AG20443 (cell line): ENCODE measurements around the gene F2R.
A peak's percentile ranks its signal among the peaks of the same experiment; 100 is the strongest.

Experiments
- DNase-seq: peaks from one replicate; pipeline ENCODE4 v3.0.0; 2012; ENCODE audit warnings: low spot score, mixed read lengths

F2R gene

GRCh38 chr5:76690704-76691466 lies 25.0 kb upstream of the F2R start:
- DNase-seq: peak; percentile 21

GRCh38 chr5:76691467-76692273 lies 24.3 kb upstream of the F2R start:
- DNase-seq: no peak

GRCh38 chr5:76692274-76692540 lies 23.7 kb upstream of the F2R start:
- DNase-seq: no peak

DNA sequence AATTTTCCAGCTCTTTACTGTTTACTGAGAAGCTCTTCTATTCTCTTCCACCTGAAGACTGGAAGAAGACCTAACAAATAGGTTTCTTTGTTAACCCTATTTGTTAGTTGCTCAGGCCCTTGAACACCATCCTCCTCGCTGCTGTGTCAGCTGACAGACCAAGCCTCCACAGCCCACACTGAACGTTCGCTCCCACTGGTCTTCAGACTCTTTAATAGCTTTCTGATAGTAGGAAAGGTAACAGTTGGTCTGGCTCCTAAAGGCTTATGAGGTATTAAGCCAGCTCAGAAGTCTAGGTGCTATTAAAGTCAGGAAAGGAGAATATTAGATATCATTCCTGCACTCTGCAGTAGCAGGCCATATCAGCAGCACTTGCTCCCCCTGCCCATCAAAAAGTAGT lies 23.3 kb upstream of the F2R start:
- no peak for DNase-seq

DNA sequence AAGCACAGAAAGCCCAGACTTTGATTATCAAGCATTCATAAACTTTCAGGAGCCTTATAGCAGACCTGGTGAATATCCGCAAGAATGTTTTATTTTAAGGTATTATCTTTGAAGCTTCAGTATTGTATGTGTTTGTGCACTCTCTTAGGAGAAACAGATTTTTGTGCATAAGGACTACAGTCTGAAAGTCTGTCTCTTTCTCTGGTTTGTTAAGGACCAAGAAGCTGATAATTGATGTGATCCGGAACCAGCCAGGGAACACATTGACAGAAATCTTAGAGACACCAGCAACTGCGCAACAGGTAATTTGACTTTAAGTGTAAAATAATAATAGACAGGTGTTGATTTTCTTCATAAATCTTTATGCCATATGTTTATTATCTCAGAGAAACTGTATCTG lies 22.8 kb upstream of the F2R start:
- DNase-seq: no peak

- no peak for DNase-seq
Measured at GRCh38 chr5:76694317-76694716, 21.6 kb upstream of the F2R start.

DNA sequence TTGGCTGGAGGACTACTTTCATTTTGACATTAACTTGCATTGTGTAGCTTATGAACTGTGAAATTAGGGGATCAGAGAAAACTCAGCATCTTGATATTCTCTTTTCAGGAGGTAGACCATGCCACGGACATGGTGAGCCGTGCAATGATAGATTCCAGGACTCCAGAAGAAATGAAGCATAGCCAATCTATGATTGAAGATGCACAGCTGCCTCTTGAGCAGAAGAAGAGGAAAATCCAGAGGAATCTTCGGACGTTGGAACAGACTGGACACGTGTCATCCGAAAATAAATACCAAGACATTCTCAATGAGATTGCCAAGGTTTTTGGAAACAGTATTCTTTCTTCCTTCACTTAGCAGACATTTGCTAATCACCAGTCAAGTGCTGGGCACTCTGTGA lies 20.6 kb upstream of the F2R start:
- DNase-seq: no peak

DNA sequence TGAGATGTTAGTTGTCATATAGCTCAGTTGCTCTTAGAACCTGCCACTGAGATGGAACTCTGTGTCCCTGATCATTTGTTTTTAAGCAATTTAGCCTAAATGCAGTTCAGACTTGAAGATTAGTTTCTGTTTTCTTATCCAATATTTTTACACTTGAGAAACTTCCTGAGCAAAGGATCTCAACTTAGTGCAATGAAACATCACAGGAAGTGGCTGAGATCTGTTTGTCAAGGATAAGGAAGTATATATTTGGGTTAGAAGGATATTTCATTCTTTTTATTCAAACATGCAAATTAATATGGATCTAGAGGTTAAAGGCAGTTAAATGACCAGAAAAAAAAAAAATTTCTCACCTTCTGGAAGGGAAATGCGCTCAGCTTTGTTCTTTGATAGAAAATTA lies 19.7 kb upstream of the F2R start:
- no peak for DNase-seq

DNA sequence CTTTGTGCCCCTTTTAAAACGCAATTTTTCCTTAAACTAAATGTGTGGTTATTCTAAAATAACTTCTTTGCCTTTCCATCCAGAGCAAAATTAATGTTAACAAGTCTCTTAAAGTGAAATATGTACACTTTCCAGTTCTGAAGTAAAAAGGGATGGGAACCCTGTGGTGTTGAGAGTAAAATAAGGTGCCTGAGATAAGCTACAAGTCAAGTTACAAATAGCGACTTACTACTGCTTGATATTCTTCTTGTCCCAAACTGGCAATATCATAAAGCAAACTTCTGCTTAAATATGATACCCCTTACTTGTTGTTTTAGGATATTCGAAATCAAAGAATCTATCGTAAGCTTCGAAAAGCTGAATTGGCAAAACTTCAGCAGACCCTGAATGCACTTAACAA lies 18.3 kb upstream of the F2R start:
- no peak for DNase-seq

GRCh38 chr5:76700571-76700970 lies 15.4 kb upstream of the F2R start:
- no peak for DNase-seq

- DNase-seq: peak; percentile 52
Measured at GRCh38 chr5:76701298-76701697, 14.6 kb upstream of the F2R start.

- DNase-seq: no peak
Measured at GRCh38 chr5:76703707-76704106, 12.2 kb upstream of the F2R start.

DNA sequence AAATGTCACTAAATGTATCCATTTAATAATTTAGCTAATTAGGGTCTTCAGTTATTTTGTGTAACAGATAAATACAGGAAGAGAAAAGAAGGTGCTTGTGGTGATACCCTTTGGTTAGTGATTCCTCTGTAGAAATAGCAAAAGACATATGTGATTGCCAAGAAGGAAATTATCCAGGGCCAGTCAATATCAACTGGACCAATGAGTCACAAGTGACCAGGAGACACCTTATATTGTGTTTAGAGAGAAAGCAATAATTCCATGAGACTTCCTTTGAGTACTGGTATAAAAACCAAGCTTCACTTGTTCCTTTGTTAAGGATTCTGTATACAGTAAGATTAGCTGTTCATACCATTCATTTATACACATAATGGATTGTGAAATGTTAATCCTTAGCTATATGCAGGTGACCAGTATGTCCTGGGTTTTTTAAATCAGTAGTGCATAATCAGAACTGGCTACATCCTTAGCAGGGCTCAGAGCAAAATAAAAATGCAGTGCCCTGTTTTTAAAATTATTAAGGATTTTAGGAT lies 11.7 kb upstream of the F2R start:
- no peak for DNase-seq

DNA sequence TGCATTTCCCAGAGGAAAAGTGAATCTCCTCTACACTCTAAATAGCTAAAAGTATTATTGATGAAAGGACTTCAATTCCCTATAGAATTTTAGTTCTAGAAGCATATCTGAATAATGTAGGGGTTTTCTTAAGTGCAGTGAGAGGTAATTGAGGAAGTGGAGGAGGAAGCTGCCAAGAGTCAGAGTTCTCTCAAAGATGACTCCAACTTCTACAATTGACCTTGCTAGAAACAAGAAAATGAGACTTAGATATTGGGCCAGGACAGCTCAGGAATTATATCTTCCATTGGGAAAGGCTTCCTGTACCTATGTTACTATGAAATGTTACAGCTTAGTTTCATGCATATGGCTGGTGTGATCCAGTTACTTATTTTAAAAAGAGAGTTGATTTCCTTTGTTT lies 10.4 kb upstream of the F2R start:
- no peak for DNase-seq

DNA sequence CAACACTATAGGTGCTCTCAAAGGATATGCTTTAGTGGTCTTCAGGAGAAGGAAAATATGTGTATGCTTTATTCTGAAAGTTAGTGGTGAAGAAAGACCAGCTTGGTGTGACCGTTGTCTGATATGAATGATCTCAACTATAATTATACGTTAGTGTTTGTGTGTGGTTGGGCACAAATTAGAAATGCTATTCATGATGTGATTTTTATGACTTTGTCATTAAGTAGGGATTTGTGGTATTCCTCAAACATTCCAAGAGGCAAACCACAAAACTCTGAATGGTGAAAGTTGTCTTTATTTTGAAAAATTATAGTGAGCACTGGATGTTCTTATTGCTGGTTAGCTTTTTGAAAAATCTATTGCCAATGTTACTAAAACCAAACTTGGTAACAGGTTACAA lies 6.2 kb upstream of the F2R start:
- DNase-seq: peak; percentile 52

- DNase-seq: no peak
Measured at GRCh38 chr5:76710991-76711390, 4.9 kb upstream of the F2R start.

DNA sequence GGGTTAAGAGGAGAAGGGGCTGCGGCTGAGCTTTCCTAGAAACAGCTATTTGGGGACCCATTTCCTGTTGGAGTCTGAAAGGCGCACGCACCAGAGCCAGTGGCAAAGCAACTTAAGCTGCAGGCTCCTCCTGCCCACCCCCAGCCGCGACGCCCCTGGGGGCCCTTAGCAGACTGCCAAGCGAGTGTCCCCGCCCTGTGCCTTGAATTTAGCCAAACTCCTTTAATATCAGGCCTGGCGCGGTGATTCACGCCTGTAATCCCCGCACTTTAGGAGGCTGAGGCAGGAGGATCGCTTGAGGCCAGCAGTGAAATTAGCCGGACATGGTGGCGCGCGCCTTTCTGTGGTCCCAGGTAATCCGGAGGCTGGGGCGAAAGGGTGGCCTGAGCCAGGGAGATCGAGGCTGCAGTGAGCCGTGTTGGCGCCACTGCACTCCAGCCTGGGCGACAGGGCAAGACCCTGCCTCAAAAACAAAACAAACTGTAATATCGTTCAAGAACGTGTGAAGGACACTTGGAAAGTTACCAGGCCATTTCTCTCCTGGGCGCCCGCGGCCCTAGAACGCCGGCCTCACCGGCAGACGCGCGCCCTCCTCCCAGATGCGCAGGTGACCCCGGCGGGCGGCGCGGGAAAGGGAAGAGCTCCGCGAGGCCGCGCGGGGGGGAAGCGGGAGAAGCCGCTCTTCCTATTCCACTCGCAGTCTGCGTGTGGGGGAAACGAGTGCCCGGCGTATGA lies 1.0 kb upstream of the F2R start:
- DNase-seq: peak; percentile 28

GRCh38 chr5:76715486-76715735 lies 515 bp upstream of the F2R start:
- no peak for DNase-seq

- DNase-seq: no peak
Measured at GRCh38 chr5:76716456-76717157, 681 bp downstream of the F2R start.

DNA sequence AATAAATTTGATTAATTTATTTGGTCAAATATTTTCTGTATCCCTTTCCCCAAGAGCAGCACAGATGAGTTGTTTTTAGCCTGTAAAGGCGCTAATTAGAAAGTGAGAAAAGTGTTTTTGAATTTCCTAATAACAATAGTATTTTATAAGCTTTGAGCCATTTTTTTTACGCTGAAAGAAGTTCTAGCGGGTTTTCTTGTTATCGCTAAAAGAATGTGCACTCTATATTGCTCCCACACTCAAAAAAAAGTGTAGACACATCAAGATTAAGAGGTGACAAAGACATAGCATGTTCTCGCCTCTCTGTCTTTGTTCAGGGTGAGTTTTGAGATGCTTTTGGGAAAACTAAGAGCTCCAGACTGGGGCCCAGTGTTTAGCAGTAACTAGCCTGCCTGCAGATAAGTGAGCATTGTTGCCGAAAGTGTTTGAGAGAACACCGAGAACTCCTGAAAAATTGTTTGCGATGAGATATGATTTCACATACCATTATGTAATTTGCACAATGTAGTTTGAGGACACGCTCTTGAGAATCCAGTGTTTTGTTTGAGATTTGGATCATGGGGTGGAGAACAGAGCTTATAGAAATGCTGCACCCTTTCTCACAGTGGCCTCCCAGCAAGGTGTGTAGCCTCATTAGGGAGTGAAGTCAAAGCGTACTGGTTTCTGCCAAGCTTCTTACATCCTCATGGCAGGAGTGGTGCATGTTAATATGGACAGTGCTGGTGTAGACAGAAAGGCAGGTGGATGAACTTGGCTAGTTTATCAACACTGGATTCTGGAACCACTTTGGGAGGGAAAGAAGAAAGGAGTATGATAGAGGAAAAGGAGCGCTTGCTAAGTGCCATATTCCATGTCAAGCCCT lies 1.5 kb downstream of the F2R start:
- no peak for DNase-seq

DNA sequence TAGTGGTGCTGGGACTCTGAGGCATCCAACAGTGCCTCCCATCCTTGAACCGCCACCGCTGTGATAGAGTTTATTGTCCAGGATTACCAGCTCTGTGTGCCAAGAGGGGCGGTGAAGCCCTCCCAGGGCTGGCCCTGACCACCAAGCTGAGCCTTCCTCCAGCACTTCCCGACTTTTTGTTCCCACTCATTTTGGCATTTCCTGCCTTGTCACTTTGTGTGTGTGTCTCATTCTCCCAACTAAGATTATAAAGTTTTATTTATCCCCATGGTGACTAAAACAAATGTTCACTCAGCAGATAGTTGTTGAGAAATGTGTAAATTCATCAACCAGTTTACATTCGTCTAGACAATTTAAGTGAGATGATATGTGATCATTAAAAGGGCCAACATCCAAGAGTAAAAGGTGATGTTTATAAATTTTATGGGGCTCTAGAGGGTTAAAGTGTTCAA lies 2.5 kb downstream of the F2R start:
- DNase-seq: no peak

DNA sequence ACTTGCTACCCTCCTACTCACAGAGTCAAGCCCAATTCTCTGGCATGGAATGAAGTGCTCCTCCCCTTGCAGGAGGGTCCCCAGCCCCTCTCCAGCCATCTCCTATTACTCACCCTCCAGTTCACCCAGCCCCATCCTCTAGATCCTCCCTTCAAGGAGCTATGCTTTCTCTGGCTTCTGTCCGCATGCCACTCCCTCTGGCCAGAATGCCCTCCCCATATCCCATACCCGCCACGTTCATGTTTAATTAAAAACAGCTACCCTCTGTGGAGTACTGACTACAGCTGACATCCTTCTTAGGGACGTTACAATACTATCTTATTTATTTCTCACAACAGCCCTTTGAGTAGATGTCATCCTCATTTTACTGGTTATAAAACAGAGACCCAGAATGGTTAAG lies 3.0 kb downstream of the F2R start:
- DNase-seq: no peak
